Activated CD4-positive, alpha-beta memory T cell treated with anti-CD3 and anti-CD28 coated beads for 36 hours (primary cell): Measurements from ENCODE around the gene RPA3. TPM values are rescaled to one million over a fixed set of nuclear protein-coding genes. Genes with fewer than 3 reads are reported as not detected.
A peak's percentile ranks its signal among the peaks of the same experiment; 100 is the strongest.
"Not testable (repeated sequence)": the region's sequence is repeated elsewhere in the genome, so short reads cannot be mapped to it uniquely, and the experiment has no call there.

ENCODE experiments used
- CTCF ChIA-PET: fragments of 350-600 bp; sonication (Branson Sonifier 250); formaldehyde crosslinking; loops from one replicate; lab custom pipeline; 2021; ENCODE audit warnings: antibody characterized with exemption, inconsistent platforms; lab: Charles Lee
- POLR2A ChIA-PET: fragments of 350-600 bp; sonication (Branson Sonifier 250); formaldehyde crosslinking; loops from one replicate; lab custom pipeline; 2021; ENCODE audit warnings: antibody characterized with exemption; lab: Charles Lee
- DNase-seq: peaks from one replicate; pipeline ENCODE4 v3.0.0-alpha.2; 2020
- H3K27ac Mint-ChIP-seq: one replicate; pipeline ENCODE4 v1.8.0; 2021; ENCODE audit warnings: mixed read lengths
- H3K27me3 Mint-ChIP-seq: one replicate; pipeline ENCODE4 v1.8.0; 2021; ENCODE audit warnings: mixed read lengths
- H3K36me3 Mint-ChIP-seq: one replicate; pipeline ENCODE4 v1.8.0; 2021; ENCODE audit warnings: mixed read lengths
- H3K4me1 Mint-ChIP-seq: one replicate; pipeline ENCODE4 v1.8.0; 2021; ENCODE audit warnings: low read depth, mixed read lengths
- H3K4me3 Mint-ChIP-seq: one replicate; pipeline ENCODE4 v1.8.0; 2021; ENCODE audit warnings: mild to moderate bottlenecking, mixed read lengths
- H3K9me3 Mint-ChIP-seq: one replicate; pipeline ENCODE4 v1.8.0; 2021; ENCODE audit warnings: mixed read lengths
- intact Hi-C: fragments of 100-400 bp; cut with micrococcal nuclease; formaldehyde crosslinking; loops from one replicate; pipeline ENCODE4 v1.15.1; 2023
- total RNA-seq, 2 experiments: library from RNA; stranded (reverse); gene quantifications; one replicate each; pipeline ENCODE4 v1.2.3, GENCODE V29; 2021

RPA3 gene
- total RNA-seq, 2 experiments from 2014 or later = 214 to 220 TPM

- intact Hi-C loops = no loop called here
- H3K4me3 Mint-ChIP-seq = no peak overlapping the region
- H3K9me3 Mint-ChIP-seq = peaks cover 19% of the 10 kb centered on the region
- no peak for DNase-seq
- no peak overlapping the region for H3K27ac Mint-ChIP-seq
- CTCF ChIA-PET = interaction anchor here (3.5 kb wide), 1 partner anchor 13 kb away, joined by 23 read pairs; no protein-coding TSS in a partner anchor
- H3K27me3 Mint-ChIP-seq = no peaks in the 10 kb centered on the region
- POLR2A ChIA-PET = no interaction called here
- peaks cover 36% of the 10 kb centered on the region for H3K4me1 Mint-ChIP-seq
- peaks cover 29% of the 10 kb centered on the region for H3K36me3 Mint-ChIP-seq
These were observed 49.7 kb downstream of the RPA3 start for GRCh38 chr7:7668706-7669105.

- intact Hi-C loops = no loop called here
- Mint-ChIP-seq H3K4me1 (peaks cover 23% of the 10 kb centered on the region), H3K36me3 (peaks cover 19% of the 10 kb centered on the region), H3K27me3 (no peaks in the 10 kb centered on the region), H3K4me3 (no peak overlapping the region), H3K27ac (no peak overlapping the region), H3K9me3 (peaks cover 13% of the 10 kb centered on the region)
- ChIA-PET CTCF (interaction anchor here (1.2 to 3.5 kb wide), 2 partner anchors 14 to 28 kb away, joined by 3 to 23 read pairs; no protein-coding TSS in a partner anchor), POLR2A (no interaction called here)
- DNase-seq = no peak
These were observed 51.2 kb downstream of the RPA3 start for GRCh38 chr7:7667187-7667586.

GRCh38 chr7:7665031-7665430 lies 53.4 kb downstream of the RPA3 start:
- Mint-ChIP-seq H3K4me3 (no peak overlapping the region), H3K9me3 (peaks cover under 1% of the 10 kb centered on the region), H3K4me1 (peaks cover 13% of the 10 kb centered on the region), H3K27me3 (no peaks in the 10 kb centered on the region), H3K36me3 (peaks cover 4% of the 10 kb centered on the region), H3K27ac (no peak overlapping the region)
- ChIA-PET CTCF (interaction anchor here (0.5 to 0.6 kb wide), 2 partner anchors 141 to 393 kb away, joined by 3 to 4 read pairs; no protein-coding TSS in a partner anchor), POLR2A (no interaction called here)
- no peak for DNase-seq
- intact Hi-C loops = no loop called here

GRCh38 chr7:7664291-7664690 lies 54.1 kb downstream of the RPA3 start:
- H3K27ac Mint-ChIP-seq = no peak overlapping the region
- no peaks in the 10 kb centered on the region for H3K27me3 Mint-ChIP-seq
- CTCF ChIA-PET = no interaction called here
- intact Hi-C loops = no loop called here
- H3K36me3 Mint-ChIP-seq = peaks cover 8% of the 10 kb centered on the region
- no peak for DNase-seq
- H3K4me1 Mint-ChIP-seq = peaks cover 16% of the 10 kb centered on the region
- no peak overlapping the region for H3K4me3 Mint-ChIP-seq
- POLR2A ChIA-PET = no interaction called here
- H3K9me3 Mint-ChIP-seq = peaks cover 5% of the 10 kb centered on the region

GRCh38 chr7:7662527-7662926 lies 55.9 kb downstream of the RPA3 start:
- intact Hi-C loops = no loop called here
- H3K27ac Mint-ChIP-seq = no peak overlapping the region
- H3K4me3 Mint-ChIP-seq = no peak overlapping the region
- no peak for DNase-seq
- CTCF ChIA-PET = no interaction called here
- no peaks in the 10 kb centered on the region for H3K27me3 Mint-ChIP-seq
- peaks cover 15% of the 10 kb centered on the region for H3K4me1 Mint-ChIP-seq
- H3K36me3 Mint-ChIP-seq = peaks cover 20% of the 10 kb centered on the region
- POLR2A ChIA-PET = no interaction called here
- peaks cover 23% of the 10 kb centered on the region for H3K9me3 Mint-ChIP-seq

GRCh38 chr7:7656459-7656858 lies 61.9 kb downstream of the RPA3 start:
- DNase-seq, POLR2A ChIA-PET, CTCF ChIA-PET, intact Hi-C loops, H3K27me3 Mint-ChIP-seq, H3K27ac Mint-ChIP-seq, H3K4me3 Mint-ChIP-seq: not testable (repeated sequence)
- Mint-ChIP-seq H3K36me3 (peaks cover 33% of the 10 kb centered on the region), H3K4me1 (peaks cover 35% of the 10 kb centered on the region), H3K9me3 (peaks cover 34% of the 10 kb centered on the region)

- CTCF ChIA-PET = interaction anchor here (0.6 kb wide), 1 partner anchor 88 kb away, joined by 4 read pairs; the partner anchor contains the start of gene MIOS
- Mint-ChIP-seq H3K9me3 (peaks cover 34% of the 10 kb centered on the region), H3K27me3 (no peaks in the 10 kb centered on the region), H3K36me3 (peaks cover 33% of the 10 kb centered on the region), H3K27ac (no peak overlapping the region), H3K4me3 (no peak overlapping the region), H3K4me1 (peaks cover 32% of the 10 kb centered on the region)
- DNase-seq = no peak
- intact Hi-C loops = no loop called here
- POLR2A ChIA-PET = no interaction called here
These were observed 63.3 kb downstream of the RPA3 start for GRCh38 chr7:7654964-7655715.

GRCh38 chr7:7653593-7654187 lies 64.7 kb downstream of the RPA3 start:
- peaks cover 23% of the 10 kb centered on the region for H3K36me3 Mint-ChIP-seq
- H3K4me1 Mint-ChIP-seq = peaks cover 26% of the 10 kb centered on the region
- H3K27me3 Mint-ChIP-seq = no peaks in the 10 kb centered on the region
- intact Hi-C loops = no loop called here
- H3K27ac Mint-ChIP-seq = no peak overlapping the region
- CTCF ChIA-PET = interaction anchor here (1.0 kb wide), 1 partner anchor 9 kb away, joined by 5 read pairs; no protein-coding TSS in a partner anchor
- POLR2A ChIA-PET = interaction anchor here (0.7 kb wide), 1 partner anchor 13 kb away, joined by 3 read pairs; the partner anchor contains the start of gene UMAD1
- peaks cover 22% of the 10 kb centered on the region for H3K9me3 Mint-ChIP-seq
- DNase-seq = peak; percentile 37
- no peak overlapping the region for H3K4me3 Mint-ChIP-seq

GRCh38 chr7:7652798-7653540 lies 65.4 kb downstream of the RPA3 start:
- intact Hi-C loops = no loop called here

GRCh38 chr7:7651479-7651878 lies 66.9 kb downstream of the RPA3 start:
- intact Hi-C loops = no loop called here
- ChIA-PET CTCF (interaction anchor here (1.3 kb wide), 1 partner anchor 645 kb away, joined by 3 read pairs; no protein-coding TSS in a partner anchor), POLR2A (no interaction called here)
- H3K36me3 Mint-ChIP-seq = peaks cover 9% of the 10 kb centered on the region
- peaks cover 3% of the 10 kb centered on the region for H3K9me3 Mint-ChIP-seq
- DNase-seq = no peak
- H3K27me3 Mint-ChIP-seq = no peaks in the 10 kb centered on the region
- H3K4me1 Mint-ChIP-seq = peaks cover 26% of the 10 kb centered on the region
- no peak overlapping the region for H3K4me3 Mint-ChIP-seq
- no peak overlapping the region for H3K27ac Mint-ChIP-seq

More at GRCh38 chr7:7652798-7653540, 65.4 kb downstream of the RPA3 start:
- ChIA-PET CTCF (interaction anchor here (1.0 kb wide), 1 partner anchor 8 kb away, joined by 5 read pairs; no protein-coding TSS in a partner anchor), POLR2A (interaction anchor here (0.7 kb wide), 1 partner anchor 12 kb away, joined by 3 read pairs; the partner anchor contains the start of gene UMAD1)
- Mint-ChIP-seq H3K27ac (no peak overlapping the region), H3K4me3 (no peak overlapping the region), H3K9me3 (peaks cover 15% of the 10 kb centered on the region), H3K36me3 (peaks cover 17% of the 10 kb centered on the region), H3K27me3 (no peaks in the 10 kb centered on the region), H3K4me1 (peaks cover 26% of the 10 kb centered on the region)
- DNase-seq = no peak

- ChIA-PET POLR2A (no interaction called here), CTCF (interaction anchor here (1.3 kb wide), 1 partner anchor 646 kb away, joined by 3 read pairs; no protein-coding TSS in a partner anchor)
- no peak for DNase-seq
- H3K27ac Mint-ChIP-seq = no peak overlapping the region
- no peak overlapping the region for H3K4me3 Mint-ChIP-seq
- H3K9me3 Mint-ChIP-seq = no peaks in the 10 kb centered on the region
- no peaks in the 10 kb centered on the region for H3K27me3 Mint-ChIP-seq
- H3K36me3 Mint-ChIP-seq = peaks cover 11% of the 10 kb centered on the region
- H3K4me1 Mint-ChIP-seq = peaks cover 30% of the 10 kb centered on the region
- intact Hi-C loops = no loop called here
These were observed 67.7 kb downstream of the RPA3 start for GRCh38 chr7:7650682-7651206.
